HEK293 (cell line): ENCODE results near the gene IGSF21.

Experiments
- CTCF ChIA-PET: fragments of 350-600 bp; formaldehyde crosslinking; extraction: SDS; loops from one replicate; lab custom pipeline; 2021; ENCODE audit warnings: antibody characterized with exemption; lab: Yijun Ruan, JAX
- POLR2A ChIA-PET: fragments of 300-600 bp; formaldehyde crosslinking; extraction: SDS; loops from one replicate; lab custom pipeline; 2020; ENCODE audit warnings: antibody characterized with exemption, inconsistent platforms; lab: Yijun Ruan, JAX
- H3K27ac ChIP-seq: fragments of 200-500 bp; sonication (Bioruptor generic); 2 replicates; pipeline ENCODE4 v1.5.1; 2014; ENCODE audit warnings: low read depth, low read length, control low read depth, inconsistent platforms; ENCODE audit errors: extremely low read depth
- H3K36me3 ChIP-seq, 2 experiments: fragments of 200-500 bp in 1 of 2; sonication (Bioruptor generic) in 1 of 2; 1 replicate in 1 of 2; 2 replicates in 1 of 2; pipeline ENCODE4 v1.5.1; 2014 to 2017; ENCODE audit warnings: inconsistent platforms in 2 of 2, low read length in 2 of 2; ENCODE audit not compliant: control insufficient read depth in 2 of 2, insufficient read depth in 1 of 2
- H3K4me1 ChIP-seq: fragments of 200-500 bp; sonication (Bioruptor generic); 2 replicates; pipeline ENCODE4 v1.5.1; 2014; ENCODE audit warnings: mild to moderate bottlenecking, low read length, inconsistent platforms; ENCODE audit not compliant: control insufficient read depth, insufficient read depth
- H3K4me3 ChIP-seq: 2 replicates; pipeline ENCODE4 v1.5.1; 2011; ENCODE audit warnings: low read depth, mild to moderate bottlenecking, control low read depth, low read length, moderate library complexity
- H3K9me3 ChIP-seq: fragments of 200-500 bp; sonication (Bioruptor generic); 2 replicates; pipeline ENCODE4 v1.5.1; 2014; ENCODE audit warnings: low read depth, low read length, inconsistent platforms; ENCODE audit not compliant: control insufficient read depth, insufficient read depth
- EGR2 ChIP-seq: fragments of 450-650 bp; formaldehyde crosslinking; IDR thresholded peaks from 2 replicates; pipeline ENCODE4 v1.5.1; 2016; ENCODE audit warnings: low read depth, missing biosample characterization, missing genetic modification characterization
- FEZF1 ChIP-seq: fragments of 450-650 bp; formaldehyde crosslinking; IDR thresholded peaks from 2 replicates; pipeline ENCODE4 v1.5.1; 2016; ENCODE audit warnings: missing biosample characterization, missing genetic modification characterization
- GFI1B ChIP-seq: fragments of 450-650 bp; formaldehyde crosslinking; IDR thresholded peaks from 2 replicates; pipeline ENCODE4 v1.5.1; 2016; ENCODE audit warnings: missing biosample characterization, missing genetic modification characterization
- KLF1 ChIP-seq: fragments of 450-650 bp; formaldehyde crosslinking; IDR thresholded peaks from 2 replicates; pipeline ENCODE4 v1.5.1; 2016; ENCODE audit warnings: missing biosample characterization, missing genetic modification characterization
- PRDM6 ChIP-seq: fragments of 450-650 bp; formaldehyde crosslinking; IDR thresholded peaks from 2 replicates; pipeline ENCODE4 v1.5.1; 2017; ENCODE audit warnings: missing biosample characterization, missing genetic modification characterization
- RBAK ChIP-seq: fragments of 450-650 bp; formaldehyde crosslinking; IDR thresholded peaks from 2 replicates; pipeline ENCODE4 v1.5.1; 2016; ENCODE audit warnings: missing biosample characterization, missing genetic modification characterization
- SCRT1 ChIP-seq: fragments of 450-650 bp; formaldehyde crosslinking; IDR thresholded peaks from 2 replicates; pipeline ENCODE4 v1.5.1; 2016; ENCODE audit warnings: missing biosample characterization, missing genetic modification characterization, borderline replicate concordance
- ZBTB17 ChIP-seq: fragments of 450-650 bp; formaldehyde crosslinking; IDR thresholded peaks from 2 replicates; pipeline ENCODE4 v1.5.1; 2016; ENCODE audit warnings: missing biosample characterization, missing genetic modification characterization
- ZBTB20 ChIP-seq: fragments of 450-650 bp; formaldehyde crosslinking; IDR thresholded peaks from 2 replicates; pipeline ENCODE4 v1.5.1; 2016; ENCODE audit warnings: missing biosample characterization, missing genetic modification characterization
- ZFP3 ChIP-seq: fragments of 450-650 bp; formaldehyde crosslinking; IDR thresholded peaks from 2 replicates; pipeline ENCODE4 v1.5.1; 2016; ENCODE audit warnings: low read depth, missing biosample characterization, missing genetic modification characterization
- ZNF146 ChIP-seq: fragments of 450-650 bp; formaldehyde crosslinking; IDR thresholded peaks from 2 replicates; pipeline ENCODE4 v1.5.1; 2016; ENCODE audit warnings: missing biosample characterization, missing genetic modification characterization
- ZNF2 ChIP-seq: fragments of 450-650 bp; formaldehyde crosslinking; IDR thresholded peaks from 2 replicates; pipeline ENCODE4 v1.5.1; 2016; ENCODE audit warnings: missing biosample characterization, missing genetic modification characterization
- ZNF404 ChIP-seq: fragments of 450-650 bp; formaldehyde crosslinking; IDR thresholded peaks from 2 replicates; pipeline ENCODE4 v1.5.1; 2017; ENCODE audit warnings: missing biosample characterization, missing genetic modification characterization
- ZNF521 ChIP-seq: fragments of 450-650 bp; formaldehyde crosslinking; IDR thresholded peaks from 2 replicates; pipeline ENCODE4 v1.5.1; 2017; ENCODE audit warnings: missing biosample characterization, mild to moderate bottlenecking, missing genetic modification characterization
- ZNF704 ChIP-seq: fragments of 450-650 bp; formaldehyde crosslinking; IDR thresholded peaks from 2 replicates; pipeline ENCODE4 v1.5.1; 2016; ENCODE audit warnings: missing biosample characterization, missing genetic modification characterization
- ZNF768 ChIP-seq: fragments of 450-650 bp; formaldehyde crosslinking; IDR thresholded peaks from 2 replicates; pipeline ENCODE4 v1.5.1; 2018; ENCODE audit warnings: missing biosample characterization, mild to moderate bottlenecking, missing genetic modification characterization

IGSF21 gene

GRCh38 chr1:18170444-18170843 lies 62.8 kb downstream of the IGSF21 start:
- POLR2A ChIA-PET: no interaction called here
- CTCF ChIA-PET: no interaction called here

GRCh38 chr1:18174037-18174436 lies 66.4 kb downstream of the IGSF21 start:
- POLR2A ChIA-PET: no interaction called here

More at GRCh38 chr1:18170444-18170843, 62.8 kb downstream of the IGSF21 start:
- TF ChIP-seq ZNF768 (tag by site-specific recombination) (peak; percentile 75; the same call in 1 of the 2 replicates), ZFP3 (tag by site-specific recombination) (no peak)
- TF ChIP-seq, all 188 proteins: peak for 1
- no peaks in the 10 kb centered on the region for H3K4me1 ChIP-seq
- H3K36me3 ChIP-seq: no peaks in the 10 kb centered on the region
- H3K9me3 ChIP-seq: no peaks in the 10 kb centered on the region
- no peak overlapping the region for H3K27ac ChIP-seq
- H3K4me3 ChIP-seq: no peak overlapping the region

GRCh38 chr1:18175051-18175450 lies 67.5 kb downstream of the IGSF21 start:
- ChIA-PET CTCF (no interaction called here), POLR2A (interaction anchor here (0.7 kb wide), 1 partner anchor 446 kb away, joined by 3 read pairs; no protein-coding TSS in a partner anchor)

More at GRCh38 chr1:18174037-18174436, 66.4 kb downstream of the IGSF21 start:
- no peaks in the 10 kb centered on the region for H3K4me1 ChIP-seq
- no peaks in the 10 kb centered on the region for H3K36me3 ChIP-seq
- no peak overlapping the region for H3K27ac ChIP-seq
- no peak overlapping the region for H3K4me3 ChIP-seq
- CTCF ChIA-PET: interaction anchor here (0.6 to 0.7 kb wide), 2 partner anchors 9 to 58 kb away, joined by 3 read pairs; no protein-coding TSS in a partner anchor
- no peaks in the 10 kb centered on the region for H3K9me3 ChIP-seq
- no peak for TF ChIP-seq ZNF404
- no peak for TF ChIP-seq ZNF521 (tag by site-specific recombination)
- no peak for TF ChIP-seq KLF1 (tag by site-specific recombination)
- TF ChIP-seq RBAK (tag by site-specific recombination): no peak
- TF ChIP-seq FEZF1 (tag by site-specific recombination): no peak
- no peak for TF ChIP-seq ZNF2 (tag by site-specific recombination)
- no peak for TF ChIP-seq ZNF146
- no peak for TF ChIP-seq SCRT1 (tag by site-specific recombination)
- no peak for TF ChIP-seq ZBTB17 (tag by site-specific recombination)
- TF ChIP-seq ZBTB20 (tag by site-specific recombination): no peak
- TF ChIP-seq GFI1B: no peak
- no peak for TF ChIP-seq PRDM6 (tag by site-specific recombination)
- no peak for TF ChIP-seq ZNF704 (tag by site-specific recombination)
- TF ChIP-seq, all 188 proteins: peak for 0

More at GRCh38 chr1:18175051-18175450, 67.5 kb downstream of the IGSF21 start:
- Histone ChIP-seq H3K36me3 (no peaks in the 10 kb centered on the region), H3K4me3 (no peak overlapping the region), H3K27ac (no peak overlapping the region), H3K9me3 (no peaks in the 10 kb centered on the region), H3K4me1 (no peaks in the 10 kb centered on the region)
- TF ChIP-seq ZNF768 (tag by site-specific recombination): 0 out of 2 replicates have a peak, but pooled peaks have one; percentile 6
- TF ChIP-seq EGR2 (tag by site-specific recombination): no peak
